ENCODE data around the gene WDR20.

DNA sequence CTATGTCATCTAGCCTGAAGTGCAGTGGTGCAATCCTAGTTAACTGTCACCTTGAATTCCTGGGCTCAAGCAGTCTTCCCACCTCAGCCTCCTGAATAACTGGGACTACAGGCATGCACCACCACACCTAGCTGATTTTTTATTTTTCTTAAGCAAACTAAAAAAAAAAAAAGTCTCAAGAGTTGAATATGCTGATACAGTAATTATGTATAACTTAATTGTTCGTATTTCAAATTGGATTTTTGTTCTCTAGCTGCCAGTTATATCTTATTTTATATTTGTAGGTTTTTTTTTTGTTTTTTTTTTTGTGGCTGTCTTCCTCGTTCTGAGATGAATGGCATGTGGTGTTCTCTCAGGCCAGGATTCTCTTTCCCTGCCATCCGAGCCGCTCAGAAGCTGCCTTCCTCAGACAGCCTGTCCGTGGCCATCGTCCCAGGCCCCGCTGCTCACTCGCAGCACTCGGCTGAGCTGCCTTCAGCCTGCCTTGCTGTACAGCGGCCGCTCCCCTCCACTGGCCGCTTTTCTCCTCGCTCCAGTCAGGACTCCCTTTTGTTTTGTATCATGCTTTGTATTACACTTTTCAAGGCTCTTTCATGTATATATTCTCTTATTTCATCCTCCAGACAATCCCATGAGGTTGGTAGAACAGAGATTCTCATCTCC, 53.3 kb downstream of the WDR20 start:
- TF ChIP-seq, protein P1, sequence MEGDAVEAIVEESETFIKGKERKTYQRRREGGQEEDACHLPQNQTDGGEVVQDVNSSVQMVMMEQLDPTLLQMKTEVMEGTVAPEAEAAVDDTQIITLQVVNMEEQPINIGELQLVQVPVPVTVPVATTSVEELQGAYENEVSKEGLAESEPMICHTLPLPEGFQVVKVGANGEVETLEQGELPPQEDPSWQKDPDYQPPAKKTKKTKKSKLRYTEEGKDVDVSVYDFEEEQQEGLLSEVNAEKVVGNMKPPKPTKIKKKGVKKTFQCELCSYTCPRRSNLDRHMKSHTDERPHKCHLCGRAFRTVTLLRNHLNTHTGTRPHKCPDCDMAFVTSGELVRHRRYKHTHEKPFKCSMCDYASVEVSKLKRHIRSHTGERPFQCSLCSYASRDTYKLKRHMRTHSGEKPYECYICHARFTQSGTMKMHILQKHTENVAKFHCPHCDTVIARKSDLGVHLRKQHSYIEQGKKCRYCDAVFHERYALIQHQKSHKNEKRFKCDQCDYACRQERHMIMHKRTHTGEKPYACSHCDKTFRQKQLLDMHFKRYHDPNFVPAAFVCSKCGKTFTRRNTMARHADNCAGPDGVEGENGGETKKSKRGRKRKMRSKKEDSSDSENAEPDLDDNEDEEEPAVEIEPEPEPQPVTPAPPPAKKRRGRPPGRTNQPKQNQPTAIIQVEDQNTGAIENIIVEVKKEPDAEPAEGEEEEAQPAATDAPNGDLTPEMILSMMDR (IDR thresholded peaks at IDR 0.05; ENCODE audit: low read length), result no peak
- no peak for TF ChIP-seq EZH2 (optimal IDR thresholded peaks at IDR 0.05; ENCODE audit: low read depth, low read length)

All from MM.1S (cell line).